Stimulated activated CD4-positive, alpha-beta T cell treated with anti-CD3 and anti-CD28 coated beads, Interleukin-1b, Interleukin-23, amount 100 ng/mL, for 4 hours (primary cell): Measurements from ENCODE around the gene TMC7.
A peak's percentile ranks its signal among the peaks of the same experiment; 100 is the strongest.
"Not testable (repeated sequence)": the region's sequence is repeated elsewhere in the genome, so short reads cannot be mapped to it uniquely, and the experiment has no call there.

Source experiments
- DNase-seq, 2 donors: peaks; one replicate each; pipeline ENCODE4 v3.0.0-alpha.2; 2020; ENCODE audit warnings: low read depth in 2 of 2

The TMC7 gene

DNA sequence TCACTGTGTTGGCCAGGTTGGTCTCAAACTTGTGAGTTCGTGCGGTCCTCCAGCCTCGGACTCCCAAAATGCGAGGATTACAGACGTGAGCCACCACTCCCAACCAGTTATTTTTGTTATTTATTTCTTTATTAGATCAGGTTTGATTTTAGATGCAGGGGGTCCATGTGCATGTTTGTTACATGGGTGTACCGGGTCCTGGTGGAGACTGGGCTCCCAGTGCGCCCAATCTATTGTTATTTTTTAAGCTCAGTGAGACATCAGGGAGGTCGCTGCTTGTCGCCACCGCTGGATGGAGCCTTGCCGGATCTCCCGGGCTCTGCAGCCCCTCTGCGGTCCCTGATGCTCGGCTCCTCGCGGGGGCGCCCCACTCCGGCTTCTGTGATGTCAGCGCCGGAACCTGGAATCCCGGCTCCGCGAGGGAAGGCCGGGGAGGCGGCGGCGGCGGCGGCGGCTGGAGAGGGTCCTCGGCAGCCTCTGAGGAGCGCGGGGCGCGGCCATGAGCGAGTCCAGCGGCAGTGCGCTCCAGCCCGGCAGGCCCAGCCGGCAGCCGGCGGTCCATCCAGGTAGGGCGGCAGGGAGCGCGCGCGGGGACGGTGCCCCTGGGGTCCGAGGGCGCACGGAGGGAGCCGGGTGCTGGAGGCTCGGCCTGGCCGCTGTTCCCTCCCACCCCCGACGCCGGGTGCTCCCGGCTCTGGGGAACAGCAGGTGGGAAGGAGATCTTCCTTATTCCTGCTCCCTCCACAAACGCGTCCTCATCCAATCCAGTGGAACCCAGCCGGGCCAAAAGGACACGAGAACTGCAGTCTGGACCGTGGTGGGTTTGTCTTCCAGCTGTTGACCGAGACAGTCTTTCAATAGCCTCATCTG is at the start of gene TMC7:
Gene TMC7 (plus strand): TSS at position 370 of the 870 bp plus-strand sequence. CDS start 130 bp downstream, at position 500.
- DNase-seq, result peak in 1 of 2 donors; percentile 6

- no peak for DNase-seq
Measured at GRCh38 chr16:18936727-18937340, 46.9 kb upstream of the TMC7 start.

DNA sequence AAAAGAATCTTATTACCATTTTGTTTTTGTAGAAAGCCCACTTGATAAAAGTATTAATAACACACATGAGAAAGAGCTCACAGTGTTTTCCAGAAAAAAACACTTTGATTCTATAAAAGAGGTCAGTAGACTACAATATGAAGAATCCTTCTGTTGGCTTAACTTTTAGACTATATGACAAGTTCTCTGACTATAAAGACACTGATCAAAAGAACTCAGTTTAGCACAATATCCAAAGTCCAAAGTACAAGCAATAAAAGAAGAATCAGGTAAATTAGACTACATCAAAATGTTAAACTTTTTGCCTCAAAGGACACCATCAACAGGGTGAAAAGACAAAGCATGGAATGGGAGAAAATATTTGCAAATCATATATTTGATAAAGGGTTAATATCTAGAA is 46.3 kb upstream of the TMC7 start:
- DNase-seq, result no peak

GRCh38 chr16:18938986-18939385 is 44.7 kb upstream of the TMC7 start:
- no peak for DNase-seq

DNA sequence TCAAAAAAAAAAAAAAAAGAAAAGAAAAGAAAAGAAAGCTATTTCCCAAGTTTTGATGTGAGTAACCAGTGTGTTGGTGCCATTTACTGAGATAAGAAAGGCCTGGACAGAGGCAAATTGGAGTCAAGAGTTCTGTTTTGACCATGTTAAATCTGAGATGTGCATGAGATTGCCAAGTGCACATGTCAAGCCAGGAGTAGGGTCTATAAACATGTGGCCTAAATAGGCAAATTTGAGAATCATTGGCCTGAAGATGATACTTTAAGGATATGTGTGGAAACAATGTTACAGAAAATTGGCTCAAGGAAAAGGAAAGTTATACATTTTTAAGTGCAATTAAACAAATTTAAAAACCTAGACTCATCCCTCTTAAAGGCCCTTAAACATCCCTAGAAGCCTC is 42.3 kb upstream of the TMC7 start:
- DNase-seq, result no peak

- no peak for DNase-seq
Measured at GRCh38 chr16:18942061-18942460, 41.7 kb upstream of the TMC7 start.

- DNase-seq, result no peak
Measured at GRCh38 chr16:18943414-18943813, 40.3 kb upstream of the TMC7 start.

DNA sequence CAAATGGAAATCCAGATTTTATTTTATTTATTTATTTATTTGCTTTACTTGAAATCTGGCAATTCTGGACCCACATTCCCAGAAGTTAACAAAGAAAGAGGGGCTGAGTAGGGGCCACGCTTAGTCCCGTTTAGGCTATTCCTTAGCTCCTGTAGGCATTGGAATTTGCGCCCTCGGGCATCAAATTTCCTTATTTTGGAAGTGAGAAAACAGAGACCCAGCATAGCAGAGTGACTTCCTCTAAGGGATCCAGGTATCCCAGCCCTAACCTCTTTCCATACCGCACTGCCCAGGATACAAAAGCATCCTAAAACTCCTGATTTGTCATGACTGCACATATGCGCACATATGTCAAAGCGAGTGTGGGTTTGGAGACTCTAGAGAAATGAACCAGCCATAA is 38.5 kb upstream of the TMC7 start:
- no peak for DNase-seq

DNA sequence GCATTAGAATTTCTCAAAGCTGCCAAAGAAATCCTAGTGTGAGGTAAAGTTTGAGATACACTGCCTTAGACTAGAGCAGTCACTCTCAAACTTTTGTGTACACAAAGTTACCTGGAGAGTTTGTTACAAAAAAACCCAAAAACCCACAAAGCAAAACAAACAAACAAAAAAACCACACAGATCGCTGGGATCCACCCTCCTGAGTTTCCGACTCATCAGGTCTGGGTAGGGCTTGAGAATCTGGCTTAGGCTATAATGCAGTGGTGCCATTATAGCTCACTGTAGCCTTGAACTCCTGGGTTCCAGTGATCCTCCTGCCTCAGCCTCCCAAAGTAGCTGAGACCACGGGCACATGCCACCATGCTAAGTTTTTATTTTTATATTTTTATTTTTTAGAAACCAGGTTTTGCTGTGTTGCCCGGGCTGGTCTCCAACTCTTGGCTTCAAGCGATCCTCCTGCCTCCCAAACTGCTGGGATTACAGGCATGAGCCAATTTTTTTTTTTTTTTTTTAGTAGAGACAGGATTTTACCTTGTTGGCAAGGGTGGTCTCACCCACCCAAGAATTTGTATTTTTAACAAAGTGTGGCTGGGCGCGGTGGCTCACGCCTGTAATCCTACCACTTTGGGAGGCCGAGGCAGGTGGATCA is 35.2 kb upstream of the TMC7 start:
- DNase-seq, result no peak

GRCh38 chr16:18950469-18951185 is 33.1 kb upstream of the TMC7 start:
- no peak for DNase-seq

DNA sequence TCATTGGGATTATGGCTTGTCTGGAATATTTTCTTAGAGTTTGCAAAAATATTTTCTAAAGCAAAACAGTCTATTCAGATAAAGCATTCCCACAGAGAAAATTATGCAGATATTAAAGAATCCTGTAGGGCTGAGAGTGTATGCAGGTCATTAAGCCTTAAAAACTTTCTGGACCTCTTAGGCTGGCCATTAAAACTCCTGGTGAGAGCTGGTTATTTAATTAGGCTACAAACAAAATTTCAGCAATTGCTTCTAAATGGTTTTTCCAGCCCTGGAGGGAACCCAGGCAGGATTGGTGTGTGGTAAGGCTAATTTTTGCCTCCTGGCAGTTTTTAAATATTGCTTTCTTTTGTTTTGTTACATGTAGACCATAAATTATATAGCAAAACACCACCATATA is 30.2 kb upstream of the TMC7 start:
- DNase-seq, result no peak

DNA sequence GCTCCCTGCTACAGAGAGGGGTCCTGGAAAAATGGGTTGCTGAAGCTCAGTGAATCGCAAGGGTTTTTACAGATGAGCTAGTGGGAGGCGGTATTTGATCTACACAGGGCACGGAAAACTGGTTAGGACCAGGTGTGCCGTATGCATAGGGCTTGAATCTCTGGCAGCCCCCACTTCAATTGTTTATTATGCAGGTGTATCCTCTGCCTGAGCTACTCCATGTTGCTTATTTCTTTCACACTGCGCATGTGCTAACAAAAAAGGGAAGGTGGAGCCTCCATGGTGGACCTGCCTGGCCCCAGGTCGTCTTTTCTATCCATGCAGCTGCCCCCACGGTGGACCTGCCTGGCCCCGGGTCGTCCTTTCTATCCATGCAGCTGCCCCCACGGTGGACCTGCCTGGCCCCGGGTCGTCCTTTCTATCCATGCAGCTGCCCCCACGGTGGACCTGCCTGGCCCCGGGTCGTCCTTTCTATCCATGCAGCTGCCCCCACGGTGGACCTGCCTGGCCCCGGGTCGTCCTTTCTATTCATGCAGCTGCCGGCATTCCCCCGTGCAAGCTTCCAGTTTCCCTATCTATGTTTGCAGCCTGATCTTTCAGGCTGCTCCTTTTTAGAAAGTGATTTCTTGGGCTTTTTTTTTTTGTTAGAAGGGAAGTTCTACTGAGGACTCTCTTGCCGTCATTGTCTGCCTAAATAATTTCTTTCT is 27.7 kb upstream of the TMC7 start:
- DNase-seq, result peak in 1 of 2 donors; percentile 15

DNA sequence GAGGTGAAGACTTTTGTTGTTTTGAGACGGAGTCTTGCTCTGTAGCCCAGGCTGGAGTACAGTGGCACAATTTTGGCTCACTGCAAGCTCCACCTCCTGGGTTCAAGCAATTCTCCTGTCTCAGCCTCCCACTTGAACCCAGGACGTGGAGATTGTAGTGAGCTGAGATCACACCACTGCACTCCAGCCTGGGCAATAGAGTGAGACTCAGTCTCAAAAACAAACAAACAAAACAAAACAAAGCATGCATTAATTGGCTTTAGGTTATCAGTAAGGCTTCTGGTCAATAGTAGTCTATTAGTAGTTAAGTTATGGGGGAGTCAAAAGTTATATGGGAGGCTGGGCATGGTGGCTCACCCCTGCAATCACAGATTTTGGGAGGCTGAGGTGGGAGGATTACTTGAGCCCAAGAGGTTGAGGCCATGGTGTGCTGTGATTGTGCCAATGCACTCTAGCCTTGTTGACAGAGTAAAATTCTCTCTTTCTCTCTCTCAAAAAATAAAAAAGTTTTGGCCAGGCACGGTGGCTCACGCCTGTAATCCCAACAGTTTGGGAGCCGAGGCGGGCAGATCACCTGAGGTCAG is 27.0 kb upstream of the TMC7 start:
- DNase-seq, result not testable (repeated sequence)

DNA sequence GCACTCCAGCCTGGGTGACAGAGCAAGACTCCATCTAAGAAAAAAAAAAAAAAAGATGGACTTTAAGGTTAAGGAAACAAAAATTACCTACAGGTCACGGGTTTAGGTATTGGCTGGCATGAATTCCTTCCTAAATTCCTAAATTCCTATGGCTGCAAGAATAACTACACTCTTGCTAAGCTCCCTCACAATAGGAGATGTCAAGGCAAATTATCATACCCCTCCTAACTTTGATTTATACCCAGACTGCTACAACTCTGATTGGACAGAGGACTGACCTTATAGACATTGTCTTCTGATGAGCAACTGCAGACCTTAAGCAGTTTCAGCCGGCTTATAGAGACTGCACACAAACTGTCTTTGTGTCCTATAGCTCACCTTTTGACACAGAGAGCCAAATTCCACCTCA is 25.1 kb upstream of the TMC7 start:
- no peak for DNase-seq

GRCh38 chr16:18959031-18959505 is 24.7 kb upstream of the TMC7 start:
- no peak for DNase-seq

DNA sequence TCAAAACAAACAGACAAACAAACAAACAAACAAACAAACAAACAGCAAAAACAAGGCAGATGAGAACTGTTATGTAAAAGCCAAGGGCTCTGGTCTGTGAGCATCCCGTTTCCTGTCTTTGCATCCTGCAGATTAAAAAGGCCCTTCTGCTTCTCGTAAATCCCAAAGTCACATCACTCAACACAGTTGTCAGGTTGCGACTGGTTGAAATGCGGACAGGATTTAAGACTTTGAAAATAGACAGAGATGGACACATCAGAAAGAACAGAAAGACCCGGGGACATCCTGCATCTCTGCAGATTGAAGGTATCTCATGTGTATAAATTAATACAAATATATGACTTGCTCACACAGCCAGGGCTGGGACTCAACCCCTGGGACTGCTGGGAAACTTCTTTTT is 18.2 kb upstream of the TMC7 start:
- DNase-seq, result no peak

GRCh38 chr16:18966791-18967190 is 16.9 kb upstream of the TMC7 start:
- DNase-seq, result no peak

DNA sequence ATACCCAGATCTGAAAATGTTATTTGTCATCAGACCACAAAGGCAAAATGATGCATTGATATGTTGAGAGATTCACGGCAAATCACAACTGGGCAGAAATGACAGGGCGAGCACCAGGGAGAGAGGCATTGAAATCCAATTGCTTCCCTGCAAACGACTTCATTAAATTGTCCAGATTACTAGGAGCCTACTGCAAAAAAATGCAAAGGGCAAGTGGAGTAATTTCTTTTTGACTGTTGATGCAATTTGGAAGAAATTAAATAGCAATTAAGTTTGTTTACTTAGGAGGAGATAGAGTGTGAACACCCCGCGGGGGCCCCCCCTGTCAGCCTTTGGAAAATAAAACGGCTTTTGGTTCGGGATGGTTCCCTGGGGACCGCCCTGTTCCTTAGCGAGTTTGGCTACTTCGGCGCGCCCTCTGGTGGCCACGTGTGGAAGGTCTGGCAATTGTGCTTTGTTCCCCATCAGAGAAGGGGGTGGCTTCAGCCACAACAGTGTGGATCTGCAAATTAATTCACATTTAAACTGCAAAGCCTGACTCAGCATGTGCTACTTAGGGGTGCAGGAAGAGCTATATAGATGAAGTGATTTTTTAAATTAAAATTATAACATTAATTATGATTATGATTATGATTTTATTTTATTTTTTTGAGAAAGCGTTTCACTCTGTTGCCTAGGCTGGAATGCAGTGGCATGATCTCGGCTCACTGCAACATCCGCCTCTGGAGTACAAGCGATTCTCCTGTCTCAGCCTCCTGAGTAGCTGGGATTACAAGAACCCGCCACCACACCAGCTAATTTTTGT is 14.5 kb upstream of the TMC7 start:
- DNase-seq, result peak; percentile 77 to 80

DNA sequence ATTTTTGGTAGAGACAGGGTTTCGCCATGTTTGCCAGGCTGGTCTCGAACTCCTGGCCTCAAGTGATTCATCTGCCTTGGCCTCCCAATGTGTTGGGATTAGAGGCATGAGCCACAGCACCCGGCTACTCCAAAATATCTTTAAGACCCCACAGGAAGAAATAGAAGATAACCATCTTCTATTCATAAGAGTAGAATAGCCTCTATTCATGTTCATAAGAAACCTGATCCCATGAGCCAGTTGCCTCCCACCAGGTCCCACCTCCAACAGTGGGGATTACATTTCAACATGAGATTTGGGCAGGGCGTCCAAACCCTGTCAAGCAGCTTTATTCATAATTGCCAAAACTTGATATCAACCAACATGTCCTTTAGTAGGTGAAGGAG is 13.9 kb upstream of the TMC7 start:
- DNase-seq, result no peak

DNA sequence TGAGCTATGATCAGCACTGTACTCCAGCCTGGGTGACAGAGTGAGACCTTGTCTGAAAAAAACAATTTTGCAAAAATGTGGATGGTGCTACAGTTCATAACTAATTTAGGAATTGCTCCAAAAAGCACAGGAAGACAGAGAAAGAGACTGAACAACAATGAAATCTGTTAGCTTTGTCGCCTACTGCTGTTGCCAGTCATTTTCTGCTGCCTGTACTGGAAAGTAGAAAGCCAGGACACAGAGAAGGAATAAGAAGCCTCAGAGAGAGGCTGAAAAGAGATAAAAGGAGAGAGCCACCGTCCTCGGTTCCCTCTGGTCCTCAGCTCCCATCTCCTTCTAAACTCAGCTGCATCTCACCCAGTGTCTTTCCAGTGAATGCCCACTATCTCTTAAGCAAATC is 8.6 kb upstream of the TMC7 start:
- no peak for DNase-seq
